Stimulated activated CD8-positive, alpha-beta memory T cell treated with anti-CD3 and anti-CD28 coated beads, Interleukin-7, amount 100 ng/mL, for 48 hours (primary cell): Measurements from ENCODE around the gene SDF4.

ENCODE experiments used
- DNase-seq, 2 donors: peaks; one replicate each; pipeline ENCODE4 v3.0.0-alpha.2; 2020; ENCODE audit warnings: low read depth in 1 of 2; ENCODE audit errors: extremely low read depth in 1 of 2

SDF4 gene

GRCh38 chr1:1168451-1169411 lies 63.1 kb downstream of the SDF4 start:
- no peak for DNase-seq

- no peak for DNase-seq
These were observed 63.9 kb downstream of the SDF4 start for GRCh38 chr1:1167841-1168450.

- no peak for DNase-seq
These were observed 64.4 kb downstream of the SDF4 start for GRCh38 chr1:1167398-1167821.
